ENCODE data around the gene PDE11A. TPM values are rescaled to one million over a fixed set of nuclear protein-coding genes. Genes with fewer than 3 reads are reported as not detected.
"Not testable (repeated sequence)": the region's sequence is repeated elsewhere in the genome, so short reads cannot be mapped to it uniquely, and the experiment has no call there.

PDE11A gene
- total and polyA plus RNA-seq, 8 donors: 0.28 to 5.0 (median 1.7) TPM

DNA sequence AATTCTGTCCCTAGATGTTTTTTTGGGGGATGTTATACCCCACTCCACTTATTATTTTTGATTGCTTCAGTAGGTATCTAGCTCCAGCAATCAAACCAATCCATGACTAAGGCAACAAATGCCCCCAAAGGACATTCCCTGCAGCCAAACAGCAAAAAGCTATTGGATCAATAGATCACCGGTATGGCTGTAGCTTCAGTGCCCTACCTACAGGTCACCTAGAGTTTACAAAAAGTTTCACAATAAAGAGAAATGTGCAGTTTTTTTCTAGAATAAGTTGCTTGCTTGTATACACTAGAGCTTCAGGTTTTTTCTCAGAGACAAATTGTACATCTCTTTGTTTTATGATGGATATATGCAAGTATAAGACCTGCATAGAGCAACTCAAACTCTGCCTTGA is 27.7 kb downstream of the PDE11A start:
- Histone ChIP-seq H3K27ac (no peak overlapping the region), H3K9me3 (no peaks in the 10 kb centered on the region), H3K4me3 (no peak overlapping the region), H3K27me3 (no peaks in the 10 kb centered on the region), H3K4me1 (peaks cover 0 to 8% (median 0%) of the 10 kb centered on the region in 3 donors), H3K36me3 (no peaks in the 10 kb centered on the region)
- TF ChIP-seq, protein P1, sequence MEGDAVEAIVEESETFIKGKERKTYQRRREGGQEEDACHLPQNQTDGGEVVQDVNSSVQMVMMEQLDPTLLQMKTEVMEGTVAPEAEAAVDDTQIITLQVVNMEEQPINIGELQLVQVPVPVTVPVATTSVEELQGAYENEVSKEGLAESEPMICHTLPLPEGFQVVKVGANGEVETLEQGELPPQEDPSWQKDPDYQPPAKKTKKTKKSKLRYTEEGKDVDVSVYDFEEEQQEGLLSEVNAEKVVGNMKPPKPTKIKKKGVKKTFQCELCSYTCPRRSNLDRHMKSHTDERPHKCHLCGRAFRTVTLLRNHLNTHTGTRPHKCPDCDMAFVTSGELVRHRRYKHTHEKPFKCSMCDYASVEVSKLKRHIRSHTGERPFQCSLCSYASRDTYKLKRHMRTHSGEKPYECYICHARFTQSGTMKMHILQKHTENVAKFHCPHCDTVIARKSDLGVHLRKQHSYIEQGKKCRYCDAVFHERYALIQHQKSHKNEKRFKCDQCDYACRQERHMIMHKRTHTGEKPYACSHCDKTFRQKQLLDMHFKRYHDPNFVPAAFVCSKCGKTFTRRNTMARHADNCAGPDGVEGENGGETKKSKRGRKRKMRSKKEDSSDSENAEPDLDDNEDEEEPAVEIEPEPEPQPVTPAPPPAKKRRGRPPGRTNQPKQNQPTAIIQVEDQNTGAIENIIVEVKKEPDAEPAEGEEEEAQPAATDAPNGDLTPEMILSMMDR (IDR thresholded peaks at IDR 0.05): no peak
- FAIRE-seq (no peak), DNase-seq (no peak), ATAC-seq (no peak)
- 67 to 76% methylated on average over 1 of the region's 1 CpG for WGBS, 2 donors
- intact Hi-C loops (cut with DNase I): no loop called here

DNA sequence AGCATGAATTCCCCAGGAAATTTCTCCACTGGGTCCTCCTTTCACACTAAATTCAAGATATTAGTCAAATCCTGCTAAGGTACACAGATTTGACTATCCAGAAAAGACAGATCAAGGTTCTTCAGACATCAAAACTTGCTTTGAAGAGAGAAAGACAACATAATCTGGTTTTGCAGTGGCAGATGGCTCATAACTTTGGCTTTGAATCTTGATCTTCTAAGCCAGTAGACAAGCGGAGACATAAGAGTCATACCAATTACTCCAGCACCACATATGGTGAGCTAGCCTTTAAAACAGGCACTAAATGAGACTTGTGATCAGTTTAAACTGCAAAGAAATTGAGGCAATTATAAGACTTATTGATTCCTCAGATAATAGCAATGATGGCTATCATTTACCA is 29.3 kb downstream of the PDE11A start:
- TF ChIP-seq, protein P1 (IDR thresholded peaks at IDR 0.05): no peak
- intact Hi-C loops (cut with DNase I): no loop called here
- ATAC-seq: no peak
- H3K36me3 ChIP-seq: no peaks in the 10 kb centered on the region
- H3K9me3 ChIP-seq: no peaks in the 10 kb centered on the region
- H3K27ac ChIP-seq: no peak overlapping the region
- H3K27me3 ChIP-seq: no peaks in the 10 kb centered on the region
- H3K4me1 ChIP-seq: peaks cover 0 to 8% (median 0%) of the 10 kb centered on the region in 3 donors
- H3K4me3 ChIP-seq: no peak overlapping the region
- 98 to 100% methylated on average over 1 of the region's 1 CpG for WGBS, 2 donors
- FAIRE-seq: no peak
- no peak for DNase-seq

DNA sequence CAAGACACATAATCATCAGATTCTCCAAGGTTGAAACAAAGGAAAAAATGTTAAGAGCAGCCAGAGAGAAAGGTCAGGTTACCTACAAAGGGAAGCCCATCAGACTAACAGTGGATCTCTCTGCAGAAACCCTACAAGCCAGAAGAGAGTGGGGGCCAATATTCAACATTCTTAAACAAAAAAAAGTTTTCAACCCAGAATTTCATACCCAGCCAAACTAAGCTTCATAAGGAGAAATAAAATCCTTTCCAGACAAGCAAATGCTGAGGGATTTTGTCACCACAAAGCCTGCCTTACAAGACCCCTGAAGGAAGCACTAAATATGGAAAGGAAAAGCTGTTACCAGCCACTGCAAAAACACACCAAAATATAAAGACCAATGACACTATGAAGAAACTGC is 39.0 kb downstream of the PDE11A start:
- H3K36me3 ChIP-seq; H3K9me3 ChIP-seq; FAIRE-seq; DNase-seq; H3K27ac ChIP-seq; H3K4me3 ChIP-seq; H3K4me1 ChIP-seq; H3K27me3 ChIP-seq; intact Hi-C loops (cut with DNase I); ATAC-seq: not testable (repeated sequence)

DNA sequence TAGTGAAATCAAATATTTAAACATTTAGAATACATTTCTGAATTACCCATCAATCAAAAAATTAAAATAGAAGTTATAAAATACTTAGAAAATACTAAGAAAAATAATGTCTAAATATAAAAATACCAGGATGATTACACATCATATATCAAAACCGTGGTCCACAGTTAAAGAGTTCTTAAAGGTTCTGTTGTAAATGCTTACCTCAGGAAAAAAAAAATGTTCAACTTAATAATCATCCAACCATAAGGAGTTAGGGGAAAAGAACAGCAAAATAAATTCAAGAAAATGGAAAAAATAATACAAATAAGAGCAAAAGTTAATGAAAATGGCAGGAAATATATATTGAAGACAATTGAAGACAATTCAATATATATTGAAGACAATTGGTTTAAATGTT is 43.2 kb downstream of the PDE11A start:
- no peak overlapping the region for H3K27ac ChIP-seq
- ATAC-seq: no peak
- H3K4me1 ChIP-seq: no peaks in the 10 kb centered on the region
- TF ChIP-seq, protein P1 (IDR thresholded peaks at IDR 0.05): no peak
- FAIRE-seq: no peak
- H3K36me3 ChIP-seq: no peaks in the 10 kb centered on the region
- no peak for DNase-seq
- no peak overlapping the region for H3K4me3 ChIP-seq
- intact Hi-C loops (cut with DNase I): no loop called here
- no peaks in the 10 kb centered on the region for H3K27me3 ChIP-seq
- 88 to 94% methylated on average over 1 of the region's 1 CpG for WGBS, 2 donors
- no peaks in the 10 kb centered on the region for H3K9me3 ChIP-seq

DNA sequence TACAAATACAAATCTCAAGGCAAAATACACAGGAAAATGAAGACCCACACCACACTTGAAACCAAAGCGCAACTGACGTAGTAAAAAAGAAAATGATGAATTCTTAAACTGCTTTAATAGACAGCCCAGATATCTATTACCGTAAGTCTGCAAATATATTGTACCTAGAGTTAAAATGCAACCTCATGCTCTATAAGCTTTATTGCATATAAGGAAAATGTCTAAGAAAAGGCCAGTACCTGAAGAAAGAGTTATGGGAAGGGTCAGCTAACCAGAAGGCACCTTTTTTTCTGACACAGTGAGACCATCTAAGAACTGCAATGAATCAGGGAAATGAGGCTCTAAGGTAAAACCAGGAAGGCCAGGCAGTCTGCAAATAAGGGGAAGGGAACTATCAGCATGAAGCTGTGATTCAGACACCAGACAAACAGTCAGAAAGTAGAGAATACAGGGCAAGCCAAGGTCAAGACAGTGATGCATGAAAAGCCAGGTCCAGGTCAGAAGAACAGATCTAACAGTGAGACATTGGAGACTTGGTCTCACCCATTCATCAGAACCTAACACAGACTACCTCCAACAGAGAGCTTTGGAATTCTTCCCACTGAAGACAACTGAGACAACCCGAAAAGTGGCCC is 46.9 kb downstream of the PDE11A start:
- DNase-seq (no peak), ATAC-seq (no peak), FAIRE-seq (no peak)
- Histone ChIP-seq H3K4me3 (no peak overlapping the region), H3K9me3 (no peaks in the 10 kb centered on the region), H3K4me1 (no peaks in the 10 kb centered on the region), H3K27me3 (no peaks in the 10 kb centered on the region), H3K27ac (no peak overlapping the region), H3K36me3 (no peaks in the 10 kb centered on the region)
- intact Hi-C loops (cut with DNase I): no loop called here
- TF ChIP-seq, protein P1 (IDR thresholded peaks at IDR 0.05): no peak
- 88 to 94% methylated on average over 4 of the region's 4 CpGs for WGBS, 2 donors

Measured in pancreas (tissue), 10 donors.